ENCODE data around the gene HOXB6.
A peak's percentile ranks its signal among the peaks of the same experiment; 100 is the strongest.

Gene HOXB6

DNA sequence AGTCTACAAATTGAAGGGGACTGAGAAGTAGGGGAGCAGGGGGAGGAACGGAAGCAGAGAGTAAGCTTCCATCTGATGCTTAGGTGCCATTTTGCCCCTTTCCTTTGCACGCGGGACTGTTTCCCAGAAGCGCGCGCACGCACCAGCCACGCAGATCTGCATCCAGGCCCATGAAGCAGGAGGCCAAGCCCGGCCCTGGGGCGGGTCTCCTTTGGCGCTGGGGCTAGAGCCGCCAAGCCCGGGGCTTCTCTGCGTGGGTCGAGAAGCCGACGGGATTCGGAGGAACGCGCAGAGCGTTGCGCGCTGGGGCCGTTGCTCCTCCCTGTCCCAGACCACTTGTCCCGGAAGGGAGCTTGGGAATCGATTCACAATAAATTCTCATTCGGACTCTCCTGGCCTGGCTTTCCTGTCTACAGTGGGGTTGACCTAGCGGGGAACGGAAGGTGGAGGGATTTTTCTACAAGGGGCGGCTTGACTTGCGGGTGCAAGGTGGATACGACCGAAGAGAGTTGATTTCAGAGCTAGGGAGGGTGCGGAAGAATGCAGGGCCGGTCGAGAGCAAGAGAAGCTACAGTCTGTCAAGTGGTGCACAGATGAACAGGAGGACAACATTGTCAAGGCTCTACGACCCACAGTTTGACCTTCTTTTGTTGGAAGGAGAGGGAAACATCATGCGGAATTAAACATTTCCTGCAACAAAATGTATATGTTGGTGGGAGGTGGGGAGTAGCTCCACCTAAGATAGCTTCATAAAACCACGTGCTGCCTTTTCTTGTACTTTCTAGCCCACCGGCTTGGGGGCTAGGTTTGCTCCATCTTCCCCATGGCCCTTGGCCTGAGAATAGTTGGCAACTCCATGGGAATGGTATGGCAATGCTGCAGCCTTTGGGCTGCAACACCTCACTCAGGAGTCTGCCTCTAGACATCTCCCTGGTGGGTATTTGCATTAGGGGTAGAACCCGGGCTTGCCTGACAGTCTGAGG, 16.9 kb upstream of the HOXB6 start:
- no peak for DNase-seq

DNA sequence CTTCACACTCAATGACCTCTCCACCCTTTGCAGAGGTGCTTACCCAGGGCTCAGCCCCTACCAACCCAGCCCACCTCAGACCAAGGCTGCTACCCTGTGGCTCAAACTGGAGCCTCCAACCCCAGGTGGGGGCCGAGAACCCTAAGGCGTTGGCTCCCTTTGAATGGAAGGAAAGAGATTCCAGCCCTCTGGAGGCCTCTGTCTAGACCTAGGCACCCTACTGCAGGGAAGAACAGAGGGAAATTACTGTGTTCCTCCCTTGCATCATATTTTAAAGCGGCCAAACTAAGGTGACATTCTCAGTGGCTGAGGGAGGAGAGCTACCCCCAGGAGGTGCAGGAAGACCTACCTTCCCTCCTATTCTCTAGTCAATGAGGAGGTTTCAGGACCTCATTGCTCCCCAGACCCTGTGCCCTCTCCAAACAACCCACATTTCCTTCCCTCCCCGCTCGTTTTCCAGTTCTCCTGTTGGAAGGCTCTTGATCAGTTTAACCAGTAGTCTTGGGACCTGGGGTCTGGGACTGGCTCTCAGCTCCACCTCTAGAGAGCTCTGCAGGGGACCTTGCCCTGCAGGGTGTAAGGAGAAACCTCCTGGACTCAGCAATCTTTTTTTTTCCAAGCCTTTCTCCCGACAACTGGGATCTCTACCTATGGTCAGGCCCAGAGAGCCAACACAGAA, 15.8 kb upstream of the HOXB6 start:
- no peak for DNase-seq

DNA sequence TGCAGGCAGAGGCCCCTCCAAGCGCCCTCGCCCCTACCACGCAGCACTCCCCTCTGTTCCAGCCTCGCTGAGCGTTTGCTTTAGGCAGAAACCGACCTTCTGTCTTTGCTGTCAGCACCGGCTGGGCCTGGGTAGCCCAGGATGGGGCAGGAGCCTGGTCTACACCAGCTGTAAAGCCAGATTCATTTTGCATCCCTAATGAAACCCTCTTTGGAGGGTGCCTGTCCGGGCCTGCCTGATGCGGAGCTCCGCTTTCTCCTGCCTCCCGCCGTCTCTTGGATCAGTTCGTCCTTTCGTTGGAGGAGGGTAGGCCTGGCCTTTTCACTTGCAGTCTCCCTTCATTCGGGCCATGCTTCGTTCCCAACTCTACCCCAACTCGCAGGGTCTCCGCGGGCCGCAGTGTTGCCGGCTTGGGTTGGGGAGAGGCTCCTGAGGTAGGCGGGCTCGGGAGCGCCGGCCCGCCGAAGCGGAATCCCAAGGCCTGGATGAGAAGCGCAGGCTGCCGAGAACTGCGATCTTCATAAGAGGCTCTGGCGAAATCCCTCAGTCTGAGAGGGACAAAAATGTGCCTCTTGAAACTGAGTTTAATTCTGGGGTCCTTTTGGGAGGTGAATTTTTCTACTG, 15.2 kb upstream of the HOXB6 start:
- no peak for DNase-seq

DNA sequence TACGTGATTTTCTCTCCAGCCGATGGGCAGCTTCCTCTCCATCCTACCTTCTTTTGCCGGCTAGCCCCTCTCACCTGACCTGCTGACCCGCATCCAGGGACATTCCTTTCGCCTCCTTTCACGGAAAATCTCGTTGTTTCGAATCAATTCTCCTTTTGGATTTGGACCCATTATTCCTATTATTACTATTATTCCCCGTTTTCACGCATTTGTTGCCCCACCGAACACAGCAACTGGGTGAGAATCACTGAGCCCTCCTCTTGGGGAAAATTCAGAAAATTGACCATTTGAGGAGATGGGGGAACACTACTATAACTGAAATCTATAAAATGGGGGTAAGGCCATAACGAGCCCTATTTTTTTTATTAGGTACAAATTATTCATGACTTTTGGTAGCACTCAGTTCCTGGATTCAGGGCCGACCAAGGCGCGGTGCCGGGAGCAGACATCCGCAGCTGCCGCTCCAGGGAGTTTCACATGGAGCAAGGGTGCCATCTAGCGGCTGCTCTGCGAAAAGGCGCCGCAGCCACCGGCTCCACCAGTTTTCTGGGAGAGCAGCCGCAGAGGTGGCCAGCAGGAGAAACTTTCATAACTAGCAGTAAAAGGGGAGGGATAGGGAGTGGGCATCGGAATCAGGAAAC, 13.6 kb upstream of the HOXB6 start:
- DNase-seq, result peak; percentile 74

DNA sequence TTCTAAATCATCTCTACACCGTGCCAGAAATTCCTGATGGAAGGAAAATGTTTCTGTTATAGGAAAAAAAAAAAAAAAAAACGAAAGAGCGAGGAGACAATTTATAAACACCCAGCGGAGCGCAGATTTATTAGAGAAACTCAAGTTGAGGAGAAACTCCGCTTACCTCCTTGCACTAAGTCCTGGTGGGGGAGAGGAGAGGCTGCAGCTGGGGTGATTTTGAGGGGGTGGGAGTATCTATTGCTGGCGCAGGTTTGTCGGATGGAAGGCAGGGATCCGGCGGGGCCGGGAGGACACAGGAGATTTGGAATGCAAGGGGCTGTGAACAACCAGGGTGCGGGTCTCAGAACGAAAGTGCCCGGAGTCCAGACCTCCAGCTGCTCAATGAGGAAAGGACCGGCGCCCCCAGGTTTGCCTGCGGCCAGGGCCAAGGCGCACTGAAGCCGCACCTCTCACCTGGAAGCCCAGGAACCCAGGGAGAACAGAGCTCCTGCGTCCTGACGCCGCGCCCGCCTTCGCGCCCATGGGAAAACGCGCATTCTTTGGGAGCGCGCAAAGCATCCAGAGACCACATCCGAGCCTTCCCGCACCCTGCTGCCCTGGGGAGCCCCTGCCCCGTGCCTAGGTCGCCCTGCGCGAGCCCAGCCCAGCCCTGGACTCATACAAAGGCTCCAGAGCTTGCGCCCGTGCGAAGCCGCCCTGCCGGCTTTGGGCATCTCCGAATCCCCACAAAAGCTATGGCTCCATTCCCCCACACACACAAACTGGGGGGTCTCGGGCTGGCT, 12.9 kb upstream of the HOXB6 start:
- DNase-seq, result no peak

DNA sequence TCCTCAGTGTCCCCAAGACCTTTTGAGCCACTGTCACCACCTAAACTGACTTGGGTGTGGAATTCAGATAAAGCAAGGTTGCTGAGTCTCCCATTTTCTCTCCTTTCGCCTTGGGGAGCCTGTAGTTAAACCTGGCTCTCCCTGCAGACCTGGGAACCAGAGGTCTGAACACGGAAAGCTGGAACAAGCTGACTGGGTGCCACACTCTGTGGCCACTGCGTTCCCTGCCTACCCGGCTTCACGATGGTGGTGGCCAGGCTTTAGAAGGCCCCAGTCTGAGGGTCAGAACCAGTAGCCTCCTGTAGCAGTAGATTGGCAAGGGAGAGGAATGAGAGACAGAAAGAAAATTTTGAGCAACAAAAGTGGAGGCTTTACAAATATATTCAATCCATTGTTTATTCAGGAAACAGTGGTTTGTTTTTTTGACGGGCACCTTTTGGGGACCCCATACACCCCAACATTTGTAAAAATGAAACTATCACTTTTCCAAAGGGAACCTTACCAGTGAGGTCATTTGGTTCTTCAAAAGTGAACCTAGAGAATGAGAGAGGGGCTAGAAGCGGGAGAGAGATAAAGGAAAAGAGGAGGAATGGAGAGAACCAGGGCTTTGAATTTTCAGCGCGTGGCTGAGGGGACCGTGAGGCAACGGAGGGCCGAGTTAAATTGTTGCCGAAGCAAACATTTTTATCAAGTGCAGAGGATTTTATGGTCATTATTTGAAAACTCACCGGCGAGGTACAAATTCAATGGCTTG, 12.1 kb upstream of the HOXB6 start:
- no peak for DNase-seq

DNA sequence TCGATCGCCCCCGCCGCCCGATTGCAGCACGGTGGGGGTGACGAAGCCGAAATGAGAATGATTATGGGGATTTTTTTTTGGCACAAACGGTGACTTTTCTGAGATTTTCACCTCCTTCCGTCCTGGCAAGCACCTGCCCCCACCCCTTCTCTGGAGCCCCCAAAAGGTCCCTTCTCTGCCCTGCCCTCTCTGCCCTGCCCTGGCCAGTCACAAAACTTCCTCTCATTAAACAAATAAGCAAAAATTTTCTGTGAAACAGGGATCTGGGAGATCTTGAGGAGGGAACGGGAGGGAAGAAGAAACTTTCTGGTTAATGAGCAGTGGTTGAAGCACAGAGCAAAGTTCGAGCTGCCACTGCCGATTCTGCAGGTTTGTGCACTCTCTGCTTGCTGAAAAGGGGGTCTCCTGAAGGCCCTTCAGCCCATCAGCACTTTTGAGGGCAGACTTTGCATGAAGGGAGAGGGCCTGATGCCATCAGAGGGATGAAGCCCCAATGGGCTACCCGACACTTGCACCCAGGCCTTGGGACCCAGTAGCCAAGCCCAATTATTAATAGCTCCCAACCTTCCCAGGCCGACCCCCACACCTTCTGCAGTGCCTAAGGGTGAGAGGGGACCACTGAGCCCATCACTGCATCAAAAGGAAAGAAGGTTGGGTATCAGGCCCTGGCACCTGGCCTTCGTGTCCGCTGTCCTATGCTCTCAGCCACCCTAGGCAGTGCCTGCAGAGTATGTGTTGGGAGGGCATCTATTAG, 11.4 kb upstream of the HOXB6 start:
- DNase-seq, result no peak

DNA sequence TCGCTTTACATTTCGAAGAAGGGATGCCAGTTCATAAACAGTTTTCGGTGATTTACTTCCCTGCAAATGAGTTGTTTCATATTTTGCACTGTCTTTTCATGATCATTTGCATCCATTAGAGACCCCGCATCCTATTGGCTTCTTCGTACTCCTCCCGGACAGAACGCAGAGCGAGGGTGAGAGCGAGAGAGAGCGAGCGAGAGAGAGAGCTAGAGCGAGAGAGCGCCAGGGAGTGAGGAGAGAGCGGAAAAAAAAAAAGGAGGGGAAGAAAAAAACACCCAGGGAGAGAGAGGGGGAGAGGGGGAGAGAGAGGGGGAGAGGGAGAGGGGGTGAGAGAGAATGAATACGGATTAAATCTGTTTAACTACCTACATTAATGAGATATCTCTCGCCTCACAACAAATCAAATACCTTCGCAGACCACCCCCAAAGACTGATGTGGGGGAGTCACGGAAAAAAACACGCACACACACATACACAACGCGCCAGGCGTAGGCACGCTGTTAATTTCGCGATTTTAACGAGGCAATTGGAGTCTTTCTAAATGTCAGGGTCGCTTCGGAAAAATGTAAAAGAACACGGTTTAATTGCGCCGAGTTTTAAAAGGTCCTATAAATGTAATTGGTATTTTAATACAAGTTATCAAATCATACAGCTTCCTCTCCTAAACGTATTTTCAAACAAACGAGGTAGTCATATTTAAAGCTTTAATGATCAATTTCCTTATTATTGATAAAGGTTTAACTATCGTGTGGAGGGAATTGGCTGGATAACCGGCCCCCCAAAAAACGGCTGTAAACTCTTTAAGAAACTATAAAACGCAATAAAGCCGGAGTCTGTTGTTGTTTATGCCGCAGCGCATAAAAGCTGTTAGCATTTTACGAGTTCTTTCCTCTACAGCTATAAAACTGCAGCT, 10.5 kb upstream of the HOXB6 start, which contains the start of gene HOXB8:
TSS of gene HOXB8 (minus strand) at position 246 of the 916 bp plus-strand sequence. CDS start 588 bp downstream, outside the sequence.
- no peak for DNase-seq

DNA sequence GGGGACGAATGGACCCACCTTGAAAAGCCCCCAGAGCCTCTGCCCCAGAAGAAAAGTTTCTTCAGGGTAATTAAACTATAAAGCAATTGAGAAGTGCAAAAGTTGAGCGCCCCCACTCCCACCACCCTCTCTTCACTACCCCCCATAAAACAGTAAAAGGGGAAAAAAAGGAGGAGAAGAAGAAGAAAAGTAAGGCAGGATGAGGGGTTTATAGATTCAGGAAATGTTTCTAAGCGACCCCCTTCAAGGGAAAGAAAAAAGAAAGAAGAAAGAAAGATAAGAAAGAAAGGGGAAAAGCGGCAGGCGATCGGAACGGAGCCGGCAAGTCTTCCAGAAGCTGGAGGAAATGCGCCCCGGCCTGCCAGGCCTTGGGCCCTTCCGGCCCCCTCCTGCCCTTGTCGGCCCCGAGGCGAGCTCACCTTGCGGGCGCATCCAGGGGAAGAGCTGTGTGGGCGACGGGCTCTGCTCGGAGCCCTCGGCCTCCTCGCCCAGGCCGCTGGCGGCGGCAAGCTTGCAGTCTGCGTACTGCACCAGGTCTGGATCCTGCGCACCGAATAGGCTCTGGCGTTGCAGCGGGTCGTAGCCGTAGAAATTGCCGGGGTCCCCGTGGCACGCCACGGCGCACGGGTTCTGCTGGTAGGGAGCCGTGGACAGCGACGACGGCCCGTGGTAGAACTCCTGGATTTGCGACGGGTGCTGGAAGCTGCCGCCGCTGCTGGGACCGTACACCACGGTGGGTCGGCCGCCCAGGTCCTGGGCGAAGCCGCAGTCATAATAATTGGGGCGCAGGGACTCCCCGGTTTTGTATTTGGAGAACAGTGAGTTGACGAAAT, 9.3 kb upstream of the HOXB6 start:
- DNase-seq, result no peak

DNA sequence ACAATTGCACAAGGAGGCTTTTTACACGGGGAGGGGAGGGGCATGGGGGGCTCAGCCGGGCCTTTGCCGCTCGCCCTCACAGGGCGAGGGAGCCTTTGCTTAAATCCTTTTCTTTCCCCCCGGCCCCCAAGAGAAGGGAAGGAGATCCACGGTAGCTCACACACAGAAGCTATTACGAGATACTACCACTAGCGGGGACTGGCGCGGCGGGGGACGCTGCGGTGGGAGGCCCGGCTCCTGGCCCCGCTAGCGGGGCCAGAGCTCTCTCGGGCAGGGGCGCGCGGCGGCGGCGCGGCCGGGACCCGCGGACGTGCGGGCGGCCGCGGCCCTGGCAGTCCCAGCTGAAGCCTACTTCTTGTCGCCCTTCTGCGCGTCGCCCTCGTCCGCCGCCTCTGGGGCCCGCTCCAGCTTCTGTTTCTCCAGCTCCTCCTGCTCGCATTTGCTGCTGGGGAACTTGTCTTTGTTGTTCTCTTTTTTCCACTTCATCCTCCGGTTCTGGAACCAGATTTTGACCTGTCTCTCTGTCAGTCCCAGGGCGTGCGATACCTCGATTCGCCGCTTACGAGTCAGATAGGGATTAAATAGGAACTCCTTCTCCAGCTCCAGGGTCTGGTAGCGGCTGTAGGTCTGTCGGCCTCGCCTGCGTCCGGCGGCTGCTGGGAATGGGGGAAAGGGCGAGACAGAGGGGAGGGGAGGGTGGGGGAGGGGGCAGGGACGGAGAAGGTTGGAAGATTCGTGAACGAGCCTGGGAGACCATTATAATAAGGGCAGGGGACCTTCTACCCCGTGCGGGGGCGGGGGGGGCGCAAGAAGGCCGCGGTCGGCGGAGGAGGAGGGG, 8.3 kb upstream of the HOXB6 start:
- peak; percentile 50 for DNase-seq

DNA sequence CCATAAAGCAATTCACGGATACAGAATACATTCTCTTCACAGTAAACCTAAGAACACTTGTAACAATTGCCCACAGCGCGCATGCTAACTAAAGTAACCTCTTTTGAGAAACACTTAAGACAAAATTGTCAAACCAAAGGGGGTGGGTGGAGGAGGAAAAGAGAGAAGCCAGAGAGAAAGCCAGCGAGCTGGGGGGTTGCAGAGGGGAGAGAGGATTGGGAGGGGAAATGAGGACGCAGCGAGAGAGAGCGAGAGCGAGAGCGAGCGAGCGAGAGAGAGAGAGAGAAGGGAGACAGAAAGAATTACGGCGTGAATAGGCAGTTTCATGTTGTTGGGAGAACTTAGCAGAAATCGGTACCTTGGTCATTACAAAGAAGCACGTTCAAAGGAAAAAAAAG, 7.7 kb upstream of the HOXB6 start:
- peak; percentile 50 for DNase-seq

DNA sequence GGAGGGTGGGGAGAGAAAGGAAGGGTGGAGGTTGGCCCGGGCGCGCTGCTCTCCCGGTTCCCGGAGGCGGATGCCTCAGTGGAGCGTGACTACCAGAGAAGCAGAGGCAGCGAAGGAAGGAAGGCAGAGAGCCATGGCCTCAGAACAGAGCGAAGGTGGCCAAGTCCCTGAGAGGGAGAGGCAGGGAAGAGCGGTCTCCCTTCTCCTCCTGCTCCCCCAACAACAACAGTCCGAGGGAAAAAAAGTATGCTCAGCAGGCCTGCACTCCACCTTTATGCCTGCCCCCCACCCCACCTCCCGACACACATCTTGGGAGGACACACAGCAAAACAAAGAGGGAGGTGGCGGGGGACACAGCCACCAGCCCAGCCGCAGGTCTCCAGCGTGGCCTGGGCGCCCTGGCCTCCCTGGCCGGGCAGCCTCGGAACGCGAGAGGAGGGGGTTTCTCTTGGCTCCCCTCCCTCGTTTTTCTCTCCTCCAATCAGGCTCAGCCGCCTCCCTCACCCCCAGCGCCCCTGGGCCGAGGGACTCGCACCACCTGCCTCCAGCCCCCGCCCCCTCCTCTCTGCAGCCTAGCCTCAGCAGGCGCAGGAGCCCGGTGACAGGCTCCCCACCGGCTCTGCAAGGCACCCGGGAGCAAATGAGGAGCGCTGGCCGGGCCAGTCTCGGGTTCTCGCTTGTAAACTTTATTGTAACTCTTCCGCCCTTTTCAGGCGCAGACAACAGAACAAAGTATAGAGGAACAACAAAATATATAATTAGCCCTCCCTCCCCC, 7.1 kb upstream of the HOXB6 start:
- peak; percentile 66 for DNase-seq

DNA sequence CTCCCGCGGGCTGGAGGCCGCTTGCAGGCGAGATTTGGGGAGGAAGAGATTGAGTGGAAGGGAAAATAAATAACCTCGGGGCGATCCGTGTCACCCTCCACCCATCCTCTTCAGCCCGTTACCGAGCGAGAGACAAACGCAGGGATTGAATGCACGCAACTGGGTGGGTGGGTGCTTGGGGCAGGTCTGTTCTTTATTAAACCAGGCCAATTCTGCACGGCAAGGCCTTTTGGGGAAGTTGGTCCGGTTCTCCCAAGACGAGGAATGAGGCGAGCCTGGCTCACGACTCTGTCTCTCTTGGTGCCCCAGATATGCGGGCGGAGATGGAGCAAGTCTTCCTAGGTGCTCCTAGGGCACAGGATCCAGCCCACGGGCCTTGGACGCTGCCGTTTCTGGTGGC, 6.4 kb upstream of the HOXB6 start:
- peak; percentile 23 for DNase-seq

DNA sequence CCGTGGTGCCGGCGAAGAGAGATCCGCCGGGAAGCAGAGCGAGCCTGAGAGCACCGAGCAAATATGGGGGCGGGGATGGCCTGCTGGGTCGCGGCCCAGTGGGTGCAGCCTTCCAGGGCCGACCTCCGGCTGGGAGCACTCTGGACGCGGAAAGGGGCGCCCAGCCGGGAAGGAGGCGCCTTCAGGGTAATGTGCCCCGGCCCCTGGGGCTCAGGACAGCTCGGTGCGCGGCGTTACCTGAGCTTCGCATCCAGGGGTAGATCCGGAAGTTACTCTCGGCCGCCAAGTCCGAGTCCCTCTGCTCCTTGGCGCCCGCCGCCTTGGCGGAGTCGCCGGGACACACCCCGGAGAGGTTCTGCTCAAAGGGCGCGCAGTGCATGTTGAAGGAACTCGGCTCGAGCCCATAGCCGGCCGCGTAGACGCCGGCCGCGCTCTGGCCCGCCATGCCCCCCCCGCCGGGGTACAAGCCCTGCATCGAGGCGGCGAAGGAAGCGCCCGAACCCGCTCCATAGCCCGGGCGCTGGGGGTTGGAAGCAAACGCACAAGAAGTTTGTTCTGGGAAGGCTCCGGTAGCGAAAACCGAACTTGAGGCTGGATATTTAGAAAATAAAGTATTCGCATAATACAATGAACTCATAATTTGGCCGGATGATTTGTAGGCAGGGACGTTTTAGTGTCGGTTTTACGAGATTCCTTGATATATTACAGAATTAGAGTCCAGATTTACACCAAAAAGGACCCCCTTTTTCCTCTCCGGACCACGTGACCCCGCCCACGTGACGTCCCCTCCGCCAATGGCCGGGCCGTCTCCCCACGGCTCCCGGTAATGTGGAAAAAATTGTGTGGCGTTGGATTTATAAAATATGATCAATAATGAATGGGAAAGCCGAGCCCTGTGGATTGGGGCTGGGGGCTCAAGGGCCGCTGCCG, 5.8 kb upstream of the HOXB6 start, which contains the start of gene HOXB7:
TSS of gene HOXB7 (minus strand) at position 736 of the 930 bp plus-strand sequence. CDS start at position 637, 99 bp downstream.
- DNase-seq, result peak; percentile 52

DNA sequence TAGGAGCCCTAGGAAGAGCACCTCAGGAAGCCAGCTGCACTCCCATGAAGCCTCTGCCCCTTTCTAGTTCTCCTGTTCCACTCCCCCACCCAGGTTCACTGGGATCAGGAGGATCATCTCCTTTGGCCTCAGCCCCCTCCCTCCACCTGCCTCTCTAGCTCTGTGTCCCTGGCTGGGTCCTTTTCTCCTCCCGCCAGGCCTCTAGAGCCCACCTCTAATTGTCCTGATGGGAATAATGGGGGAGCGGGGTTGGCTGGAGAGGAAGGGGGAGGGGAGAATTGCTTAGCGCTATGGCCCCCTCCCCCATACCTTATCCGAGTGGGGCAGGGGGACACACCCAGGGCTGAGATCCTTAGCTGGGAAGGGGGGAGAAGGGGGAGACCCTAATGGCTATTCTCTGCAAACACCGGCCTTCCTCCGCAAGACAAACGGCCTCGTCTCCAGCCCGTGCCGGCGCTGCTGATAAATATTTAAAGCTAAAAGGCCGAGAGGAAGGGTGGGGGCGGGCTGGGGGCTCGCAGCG, 5.0 kb upstream of the HOXB6 start:
- peak; percentile 23 for DNase-seq

Measured in NCI-H1105 treated with DMSO at 0.1 percent for 48 hours (cell line).